Measurements from ENCODE around the gene NSG1.
"Not testable (repeated sequence)": the region's sequence is repeated elsewhere in the genome, so short reads cannot be mapped to it uniquely, and the experiment has no call there.

NSG1 gene

DNA sequence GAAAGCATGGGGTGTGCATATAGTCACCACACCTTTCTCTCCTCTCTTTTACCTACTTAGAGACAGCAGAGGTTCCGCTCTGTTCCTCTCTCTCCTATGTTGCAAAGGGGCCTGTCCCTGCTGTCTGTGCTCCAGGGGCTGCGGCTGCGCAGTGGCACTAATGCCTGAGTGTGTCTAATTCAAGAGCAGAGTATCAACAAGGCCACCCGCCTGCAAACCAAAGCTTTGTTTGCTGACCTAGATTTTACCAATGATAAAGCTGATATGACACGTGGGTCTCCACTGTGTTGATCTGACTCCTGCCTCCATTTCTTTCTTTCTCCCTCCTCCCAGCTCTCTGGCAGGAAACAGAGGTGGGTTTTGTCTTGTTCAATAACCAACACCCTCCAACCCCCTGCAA is 74.9 kb downstream of the NSG1 start:
- FAIRE-seq (no peak), DNase-seq (ENCODE audit: insufficient read length, low spot score) (no peak)

DNA sequence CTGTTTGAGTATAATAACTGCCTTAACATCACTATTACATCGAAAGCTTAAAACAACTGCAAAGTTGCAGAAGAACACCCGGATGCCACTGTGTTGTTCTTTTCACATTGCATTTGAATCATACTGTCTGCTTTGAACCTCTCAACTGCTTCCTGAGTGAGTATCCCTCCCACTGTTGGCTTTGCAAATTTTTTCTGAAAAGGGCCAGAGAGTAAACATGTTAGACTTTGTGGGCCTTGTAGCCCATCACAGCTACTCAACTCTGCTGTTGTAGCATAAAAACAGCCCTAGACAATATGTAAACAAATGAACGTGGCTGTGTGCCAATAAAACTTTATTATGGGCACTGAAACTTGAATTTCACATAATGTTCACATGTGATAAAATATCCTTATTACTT is 76.1 kb downstream of the NSG1 start:
- DNase-seq (ENCODE audit: insufficient read length, low spot score) (no peak), FAIRE-seq (no peak)

DNA sequence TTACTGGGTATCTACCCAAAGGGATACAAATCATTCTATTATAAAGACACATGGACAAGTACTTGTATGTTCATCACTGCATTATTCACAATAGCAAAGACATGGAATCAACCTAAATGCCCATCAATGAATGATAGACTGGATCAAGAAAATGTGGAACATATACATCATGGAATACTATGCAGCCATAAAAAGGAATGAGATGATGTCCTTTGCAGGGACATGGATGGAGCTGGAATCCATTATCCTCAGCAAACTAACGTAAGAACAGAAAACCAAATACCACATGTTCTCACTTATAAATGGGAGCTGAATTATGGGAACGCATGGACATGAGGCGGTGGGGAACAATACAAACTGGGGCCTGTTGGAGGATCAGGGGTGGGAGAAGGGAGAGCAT is 78.3 kb downstream of the NSG1 start:
- DNase-seq (ENCODE audit: insufficient read length, low spot score): not testable (repeated sequence)

More for the DNA sequence above, 78.3 kb downstream of the NSG1 start:
- FAIRE-seq: not testable (repeated sequence)
